GM18867 (cell line): ENCODE data around the gene IL17RE.
A peak's percentile ranks its signal among the peaks of the same experiment; 100 is the strongest.

Experiments used
- ATAC-seq: cut with Tn5 transposase; IDR thresholded peaks from one replicate; pipeline ENCODE4 v1.9.1; 2021; ENCODE audit warnings: mild to moderate bottlenecking, moderate library complexity; ENCODE audit not compliant: unreplicated experiment

IL17RE gene

GRCh38 chr3:9951598-9951961 is 48.9 kb downstream of the IL17RE start:
- ATAC-seq = no peak

GRCh38 chr3:9951962-9952805 is 49.5 kb downstream of the IL17RE start, which contains the start of gene PRRT3:
Gene PRRT3 (minus strand): TSS chr3:9952408. CDS start chr3:9950115, 2,293 bp downstream.
- peak; percentile 87 for ATAC-seq

- no peak for ATAC-seq
Observed at GRCh38 chr3:9955067-9955502, 52.4 kb downstream of the IL17RE start.

GRCh38 chr3:9955611-9956352 is 53.1 kb downstream of the IL17RE start:
- ATAC-seq = no peak

GRCh38 chr3:9957214-9957613 is 54.6 kb downstream of the IL17RE start:
- ATAC-seq = no peak

GRCh38 chr3:9965200-9965875 is 62.7 kb downstream of the IL17RE start:
- no peak for ATAC-seq
